GM21737 (cell line): ENCODE measurements around the gene LRRFIP1.
"Not testable (repeated sequence)": the region's sequence is repeated elsewhere in the genome, so short reads cannot be mapped to it uniquely, and the experiment has no call there.

Experiments used
- ATAC-seq: cut with Tn5 transposase; IDR thresholded peaks from one replicate; pipeline ENCODE4 v1.9.1; 2021; ENCODE audit warnings: mild to moderate bottlenecking, moderate library complexity; ENCODE audit not compliant: unreplicated experiment

The LRRFIP1 gene

DNA sequence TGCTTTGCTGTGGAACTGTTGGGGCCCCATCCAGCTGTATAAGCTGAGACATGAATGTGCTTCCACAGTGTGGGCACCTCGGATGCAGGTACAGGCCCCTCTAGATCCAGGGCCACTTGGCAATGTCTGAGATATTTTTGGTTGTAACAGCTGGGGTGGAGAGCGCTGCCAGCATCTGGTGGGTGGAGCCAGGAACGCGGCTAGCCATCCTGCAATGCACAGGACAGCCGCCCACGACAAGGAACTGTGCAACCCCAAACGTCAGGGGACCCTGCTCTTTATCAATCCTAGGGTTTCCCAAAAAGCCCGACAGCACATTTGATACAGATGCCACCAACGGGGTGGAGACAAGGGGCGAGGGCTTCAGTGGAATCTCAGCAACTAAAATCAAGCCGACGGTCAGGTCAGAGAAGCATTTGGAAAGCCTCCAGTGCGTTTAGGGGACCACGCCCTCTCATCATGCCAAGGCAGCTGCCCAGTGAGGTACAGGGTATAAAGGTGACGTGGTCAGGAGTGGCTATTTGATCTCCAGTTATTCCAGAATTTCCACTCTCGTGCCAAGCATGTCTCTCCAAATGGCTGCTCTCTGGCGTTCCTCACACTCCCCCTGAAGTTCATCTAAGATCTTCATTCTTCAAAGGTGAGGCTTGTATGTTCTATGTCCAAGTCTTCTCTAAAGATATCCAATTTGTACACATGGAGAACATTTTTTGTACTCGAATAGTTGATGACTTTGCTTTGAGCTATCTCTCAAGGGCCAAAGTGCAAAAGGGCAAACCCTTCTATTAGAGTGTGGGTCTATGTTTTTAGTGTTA is 55.7 kb downstream of the LRRFIP1 start:
- no peak for ATAC-seq

DNA sequence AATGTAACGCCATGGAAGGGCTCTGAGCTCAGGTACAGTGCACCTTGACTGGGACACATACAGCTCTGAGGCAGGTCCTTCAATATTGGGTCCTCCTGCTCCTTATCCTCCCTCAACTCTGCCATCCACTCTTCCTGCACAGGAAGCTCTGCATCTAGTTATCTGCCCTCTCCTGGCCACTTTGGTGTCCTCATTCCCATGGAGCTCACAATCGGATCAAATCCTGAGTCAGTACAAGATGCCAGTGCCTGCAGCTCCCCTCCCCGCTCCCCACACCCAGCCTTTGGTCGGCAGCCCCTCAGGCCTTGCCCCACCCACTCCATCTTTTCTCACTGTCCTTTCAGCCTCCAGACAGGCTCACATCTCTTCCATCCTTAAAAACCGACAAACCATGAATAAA is 58.0 kb downstream of the LRRFIP1 start:
- no peak for ATAC-seq

DNA sequence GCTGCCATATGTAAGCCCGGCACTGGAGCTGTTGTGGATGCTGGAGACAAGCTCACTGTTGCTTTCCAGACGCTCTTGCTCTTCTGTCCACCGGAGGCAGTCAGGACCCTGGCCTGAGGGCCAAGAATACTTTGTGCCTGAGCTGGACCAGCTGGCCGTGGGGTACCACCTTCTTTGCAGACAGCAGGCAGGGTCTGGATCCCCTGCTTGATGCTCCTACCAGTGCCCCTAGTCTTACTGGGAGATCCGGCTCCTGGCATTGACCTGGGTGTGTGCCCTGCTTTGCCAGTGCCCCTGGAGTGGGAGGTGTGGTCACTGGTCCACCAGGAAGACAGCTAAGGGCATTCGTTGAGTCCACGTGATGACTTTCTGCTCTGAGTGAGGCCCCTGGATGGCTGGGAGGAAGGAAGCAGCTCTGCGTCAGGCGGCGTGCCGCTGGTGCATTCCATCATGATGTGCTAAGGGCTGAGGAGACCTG is 59.3 kb downstream of the LRRFIP1 start:
- no peak for ATAC-seq

DNA sequence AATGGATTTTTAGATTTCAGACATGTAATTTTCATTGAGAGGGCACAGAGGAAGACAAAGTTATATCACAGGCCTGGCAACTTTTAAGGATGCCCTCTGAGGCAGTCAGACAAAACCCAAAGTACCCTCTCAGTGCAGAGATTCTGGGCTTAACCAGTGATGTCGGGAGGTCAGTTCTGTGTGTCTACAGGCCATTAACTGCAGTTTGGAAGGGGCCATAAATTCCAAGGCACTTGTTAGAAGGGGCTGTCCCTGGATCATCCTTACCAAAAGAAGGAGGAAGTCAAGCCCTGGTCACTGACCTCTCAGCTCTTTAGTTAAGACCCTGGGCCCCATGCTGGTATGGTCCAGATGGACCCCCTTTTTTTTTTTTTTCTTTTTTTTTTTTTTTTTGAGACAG is 60.7 kb downstream of the LRRFIP1 start:
- ATAC-seq: no peak

DNA sequence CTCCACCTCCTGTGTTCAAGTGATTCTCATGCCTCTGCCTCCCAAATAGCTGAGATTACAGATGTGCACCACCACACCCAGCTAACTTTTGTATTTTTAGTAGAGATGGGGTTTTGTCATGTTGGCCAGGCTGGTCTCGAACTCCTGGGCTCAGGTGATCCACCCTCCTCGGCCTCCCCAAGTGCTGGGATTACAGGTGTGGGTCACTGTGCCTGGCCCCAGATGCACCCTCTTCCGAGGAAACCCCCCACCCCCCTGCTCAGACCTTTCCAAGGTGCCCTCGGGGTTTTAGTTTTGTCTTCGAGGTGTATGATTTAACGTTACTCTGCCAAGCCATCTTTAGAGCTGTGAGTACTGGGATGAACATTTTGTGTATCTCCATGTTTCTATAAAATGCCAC is 61.2 kb downstream of the LRRFIP1 start:
- not testable (repeated sequence) for ATAC-seq

DNA sequence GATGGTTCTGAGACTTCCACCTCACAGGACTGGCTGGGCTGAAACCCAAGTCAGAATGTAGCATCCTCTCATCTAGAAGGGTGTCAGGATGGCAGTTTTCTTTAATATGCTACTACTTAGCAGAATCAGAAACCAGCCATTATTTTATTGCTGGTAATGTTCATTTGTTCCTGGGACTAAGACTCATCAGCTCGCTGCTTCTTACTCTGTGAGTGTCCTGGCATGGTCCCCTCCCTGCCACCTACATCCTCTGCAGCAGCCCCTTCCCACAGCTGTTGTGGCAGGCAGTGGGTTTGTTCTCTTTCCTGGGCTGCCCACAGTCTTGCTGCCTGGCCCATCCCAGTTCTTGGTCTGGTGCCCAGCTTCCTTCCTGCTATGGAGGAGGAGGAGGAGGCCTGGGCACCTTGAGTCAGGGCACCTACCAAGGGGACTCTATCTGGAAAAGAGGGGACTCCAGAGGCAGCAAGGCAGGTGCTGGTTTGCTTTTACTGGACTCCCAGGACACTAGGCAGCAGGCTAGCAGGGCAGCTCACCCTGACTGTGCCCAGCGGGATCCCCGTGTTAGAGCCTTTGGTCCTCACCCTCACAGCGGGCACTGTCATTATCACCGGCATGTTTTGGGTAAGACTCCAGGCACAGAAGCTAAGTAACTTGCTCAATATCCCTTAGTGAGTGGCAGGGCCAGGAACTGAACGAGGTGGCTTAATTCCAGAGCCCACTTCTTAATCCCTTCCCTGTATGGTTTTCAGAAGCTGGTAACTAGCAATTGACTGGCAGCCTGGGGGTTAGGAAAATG is 62.1 kb downstream of the LRRFIP1 start:
- no peak for ATAC-seq

DNA sequence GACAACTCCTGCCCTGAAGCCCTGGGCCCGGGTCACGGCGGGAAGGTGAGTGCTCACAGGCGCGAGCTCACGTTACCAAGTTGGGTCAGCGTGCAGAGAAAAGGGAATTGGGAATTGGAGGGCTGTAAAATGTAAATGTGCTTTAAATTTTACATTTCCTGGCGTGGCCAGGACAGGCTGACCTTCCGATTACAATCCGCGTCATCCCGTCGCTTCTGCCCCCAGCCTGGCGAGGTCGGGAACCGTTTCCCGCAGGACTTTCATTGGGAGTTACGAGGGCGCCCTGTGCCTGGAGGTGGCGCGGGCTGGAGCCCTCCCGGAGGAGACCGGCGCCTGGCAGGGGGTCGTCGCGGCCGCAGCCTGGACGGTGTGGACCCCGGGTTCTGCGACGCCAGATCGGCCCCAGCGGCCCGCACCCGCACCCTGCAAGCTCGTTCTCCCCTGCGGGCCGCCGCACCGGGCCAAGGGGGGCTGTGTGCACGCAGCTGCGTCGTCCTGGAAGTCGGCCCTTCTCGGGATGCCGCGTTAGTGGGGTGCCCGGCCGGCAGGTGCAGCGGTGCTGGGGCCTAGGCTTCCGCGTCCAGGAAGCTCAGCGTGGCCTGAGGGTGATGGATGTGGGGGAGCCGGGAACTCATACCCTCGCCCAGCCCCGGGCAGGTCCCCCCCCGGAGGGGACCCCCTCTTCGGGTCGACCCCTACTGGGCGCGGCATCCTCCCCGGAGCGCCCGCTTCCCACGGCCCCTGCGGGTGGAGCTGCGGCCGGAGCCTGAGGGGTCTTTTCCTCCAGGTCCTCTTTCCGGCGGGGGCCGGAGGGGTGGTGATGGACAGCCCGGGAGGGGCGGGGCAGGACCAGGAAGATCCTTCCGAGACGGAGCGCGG is 63.9 kb downstream of the LRRFIP1 start:
- ATAC-seq: peak; percentile 34

DNA sequence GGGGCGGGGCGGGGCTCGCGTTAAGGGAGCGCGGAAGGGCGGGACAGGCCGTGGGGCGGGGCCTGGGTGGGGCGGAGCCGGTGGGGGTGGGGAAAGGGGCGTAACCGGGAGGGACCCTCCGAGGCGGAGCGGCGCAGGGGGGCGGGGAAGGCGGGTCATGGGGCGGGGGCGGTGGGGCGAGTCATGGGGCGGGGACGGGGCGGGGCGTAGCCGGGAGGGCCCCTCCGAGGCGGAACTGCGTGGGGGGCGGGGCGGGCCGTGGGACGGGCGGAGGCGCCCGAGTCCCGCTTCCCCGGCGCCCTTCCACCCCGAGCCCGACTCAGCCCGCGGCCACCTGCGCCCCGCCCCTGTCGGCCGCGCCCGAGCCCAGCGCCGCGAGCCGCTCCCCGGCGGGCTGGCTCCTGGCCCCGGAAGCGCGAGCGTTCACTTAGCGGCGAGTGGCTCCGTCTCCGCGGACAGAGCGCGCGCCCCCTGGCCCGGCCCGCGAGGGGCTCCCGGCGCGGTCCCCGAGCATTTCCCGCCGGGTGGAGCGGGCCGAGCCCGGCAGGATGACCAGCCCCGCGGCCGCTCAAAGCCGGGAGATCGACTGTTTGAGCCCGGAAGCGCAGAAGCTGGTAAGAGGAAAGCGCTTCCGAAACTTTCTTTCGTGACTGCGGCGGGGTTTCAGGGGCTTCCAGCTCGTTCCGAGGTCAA is 64.7 kb downstream of the LRRFIP1 start:
- peak; percentile 44 for ATAC-seq

DNA sequence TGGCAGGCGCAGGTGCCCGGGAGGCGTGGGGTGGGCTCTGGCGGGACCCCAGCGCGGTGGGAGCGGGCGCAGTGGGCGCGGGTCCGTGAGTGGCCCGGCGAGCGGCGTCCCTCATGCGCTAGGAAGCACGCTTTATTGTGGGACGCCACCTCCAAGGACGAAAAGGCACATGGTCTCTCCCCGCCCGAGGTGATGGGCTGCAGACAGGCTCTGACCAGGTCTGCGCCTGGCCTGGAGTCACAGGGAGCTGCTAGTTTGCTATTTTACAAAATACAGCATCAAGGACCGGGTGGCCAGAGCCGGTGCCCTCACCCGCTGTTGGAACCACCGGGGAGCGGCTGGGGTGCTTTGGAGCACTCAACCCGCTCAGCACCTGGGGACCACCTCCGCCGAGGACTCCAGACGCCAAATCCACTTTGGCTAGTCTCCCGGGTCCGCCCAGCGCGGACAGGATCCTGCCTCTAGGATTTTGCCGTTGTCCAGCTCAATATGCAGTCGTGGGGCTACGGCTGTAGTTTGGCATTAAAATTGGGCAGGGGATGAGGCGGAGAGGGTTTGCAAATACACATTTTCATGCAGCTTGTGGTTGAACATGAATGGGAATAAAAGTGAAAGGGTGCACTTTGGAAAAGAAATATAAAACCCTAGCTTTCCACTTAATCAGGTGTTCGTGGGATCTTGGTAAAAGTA is 65.4 kb downstream of the LRRFIP1 start:
- no peak for ATAC-seq

DNA sequence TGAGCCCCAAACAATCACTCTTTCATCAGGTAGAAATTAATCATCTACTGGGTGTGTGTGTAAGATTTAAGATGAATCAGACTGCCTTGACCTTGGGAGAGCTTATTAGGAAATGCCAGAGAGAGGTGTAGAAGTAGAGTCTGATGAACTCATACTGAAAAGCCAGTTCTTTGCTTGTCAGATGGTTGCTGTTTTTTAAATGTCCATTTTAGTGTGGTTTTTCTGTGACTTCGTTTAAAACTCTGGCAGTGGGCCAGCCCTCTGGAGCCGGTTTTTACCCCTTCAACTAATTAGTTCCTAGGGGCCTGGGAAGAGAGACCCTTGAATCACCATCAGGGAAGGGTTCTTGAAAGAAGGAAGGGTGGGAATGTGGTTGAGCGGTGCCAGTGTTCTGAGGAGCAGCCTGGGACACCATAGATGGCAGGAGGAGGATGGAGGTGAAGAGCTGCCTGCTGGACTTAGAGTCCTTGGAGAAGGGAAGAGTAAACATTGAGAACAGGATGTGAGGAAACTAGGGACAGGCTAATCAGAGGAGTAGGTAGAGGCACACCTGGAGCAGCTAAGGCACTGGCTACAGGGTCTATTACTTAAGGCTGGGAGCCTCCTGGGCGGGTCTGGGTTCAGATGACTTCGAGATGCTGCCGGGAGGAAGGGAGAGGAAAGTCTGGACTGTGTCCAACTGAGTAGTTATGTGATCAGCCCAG is 66.1 kb downstream of the LRRFIP1 start:
- ATAC-seq: no peak

DNA sequence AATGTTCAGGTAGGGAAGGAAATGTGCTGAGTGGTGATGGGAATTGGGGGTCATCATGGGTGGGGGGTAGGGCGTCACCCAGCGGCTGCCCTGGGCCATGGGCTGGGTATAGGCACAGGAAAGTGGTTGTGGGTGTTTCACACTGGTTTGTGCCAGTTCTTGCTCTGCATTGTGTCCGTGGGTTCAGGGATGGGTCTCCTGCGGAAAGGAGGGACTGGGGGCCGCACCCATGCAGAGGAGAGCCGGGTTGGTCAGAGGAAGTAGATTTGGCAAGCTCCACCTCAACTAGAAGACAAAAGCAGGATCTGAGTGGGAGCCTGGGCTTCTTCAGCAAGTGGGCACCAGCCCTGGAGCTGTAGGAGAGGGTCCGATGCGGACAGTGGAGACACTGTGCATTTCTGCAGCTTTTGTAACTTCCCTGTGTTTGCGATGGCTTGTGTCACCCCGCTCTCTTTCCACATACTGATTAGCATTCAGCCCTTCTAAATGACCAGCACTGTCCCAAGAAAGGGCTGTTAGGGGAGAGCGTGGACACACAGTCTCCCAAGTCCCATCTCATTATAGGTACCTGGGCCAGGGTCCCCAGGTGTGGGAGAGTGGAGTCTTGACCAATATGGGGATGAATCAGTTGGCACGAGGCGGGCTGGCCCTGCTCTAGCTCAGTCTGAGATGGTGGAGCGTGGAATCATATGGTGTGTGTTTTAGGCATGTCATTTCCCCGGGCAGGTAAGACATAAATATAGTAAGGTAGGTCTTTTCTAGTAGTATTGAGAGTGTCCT is 67.2 kb downstream of the LRRFIP1 start:
- ATAC-seq: no peak

DNA sequence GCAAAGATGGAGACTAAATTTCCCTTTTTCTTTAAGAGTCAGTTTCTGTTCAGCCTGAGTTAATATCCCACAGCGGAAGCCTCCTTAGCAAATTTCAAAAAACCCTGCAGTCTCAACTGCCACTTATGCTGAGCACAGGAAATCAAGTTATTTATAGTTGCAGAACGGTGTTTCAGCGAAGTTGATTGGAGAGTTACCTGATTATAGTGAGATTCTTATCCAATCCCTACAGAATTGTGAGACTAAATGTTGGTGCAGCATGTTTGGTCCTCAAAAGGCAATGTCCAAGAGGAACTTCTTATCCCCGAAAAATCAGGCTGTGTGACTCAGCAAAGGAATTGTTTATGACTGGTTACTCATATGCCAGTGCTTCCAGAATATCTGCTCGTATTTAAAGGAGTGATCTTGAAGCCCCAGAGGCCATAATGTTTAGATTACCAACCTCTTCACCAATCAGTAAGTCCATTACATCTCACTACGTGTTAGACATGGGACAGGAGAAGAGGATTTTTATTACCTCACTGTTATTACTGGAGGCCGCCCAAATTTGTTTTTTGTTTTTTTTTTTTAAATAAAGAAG is 67.9 kb downstream of the LRRFIP1 start:
- ATAC-seq: no peak

DNA sequence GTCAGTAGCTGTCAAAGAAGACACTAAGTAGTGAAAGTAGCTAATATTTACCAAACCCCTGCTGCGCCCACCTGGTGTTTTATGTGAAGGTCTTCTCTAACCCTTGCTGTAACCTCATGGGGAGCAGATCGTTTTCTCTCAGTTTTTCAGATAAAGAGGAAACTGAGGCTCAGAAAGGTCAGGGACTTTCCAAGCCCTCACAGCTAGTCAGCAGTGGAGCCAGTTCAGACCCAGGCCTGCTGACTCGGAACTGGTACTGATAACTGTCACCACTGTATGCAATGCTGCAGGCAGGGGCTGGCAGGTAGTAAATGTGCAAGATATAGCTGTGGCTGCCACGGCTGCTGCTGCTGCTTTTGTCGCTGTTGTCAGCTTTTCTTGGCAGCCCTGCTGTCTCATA is 69.1 kb downstream of the LRRFIP1 start:
- peak; percentile 18 for ATAC-seq

DNA sequence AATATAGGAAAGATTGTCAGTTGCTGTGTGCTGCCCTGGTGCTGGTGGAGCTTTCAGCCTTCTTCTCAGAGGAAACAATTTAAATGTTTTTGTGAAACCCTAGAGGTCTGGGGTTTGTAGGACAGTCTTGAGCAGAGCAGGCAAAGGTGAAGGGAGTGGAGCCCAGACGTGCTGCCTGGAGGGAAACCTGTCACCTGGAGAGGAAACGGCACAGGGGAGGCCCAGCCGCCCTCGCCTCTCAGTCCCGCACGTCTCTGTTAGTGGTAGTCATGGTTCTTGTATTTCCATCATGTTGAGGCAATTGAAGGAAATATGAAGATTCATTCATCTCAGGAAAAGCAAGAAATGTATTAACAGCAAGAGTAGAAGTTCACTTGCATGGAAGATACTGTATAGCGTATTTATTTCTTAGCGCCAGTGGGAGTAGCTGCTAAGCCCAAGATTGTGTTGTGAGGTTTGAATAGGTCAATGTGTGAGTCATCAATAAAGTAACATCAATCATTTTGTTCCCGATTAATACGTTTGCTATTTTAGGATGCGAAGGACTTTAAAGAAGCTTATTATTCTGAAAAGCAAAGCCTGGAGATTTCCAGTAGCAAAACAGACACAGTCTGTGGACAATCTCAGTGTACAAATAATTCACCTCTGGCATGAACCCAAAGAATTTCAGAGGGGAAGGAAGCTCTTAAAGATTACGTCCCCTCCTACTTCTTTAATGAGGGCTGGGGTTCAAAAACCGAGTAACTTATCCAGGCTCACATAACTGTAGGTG is 70.4 kb downstream of the LRRFIP1 start:
- ATAC-seq: no peak

DNA sequence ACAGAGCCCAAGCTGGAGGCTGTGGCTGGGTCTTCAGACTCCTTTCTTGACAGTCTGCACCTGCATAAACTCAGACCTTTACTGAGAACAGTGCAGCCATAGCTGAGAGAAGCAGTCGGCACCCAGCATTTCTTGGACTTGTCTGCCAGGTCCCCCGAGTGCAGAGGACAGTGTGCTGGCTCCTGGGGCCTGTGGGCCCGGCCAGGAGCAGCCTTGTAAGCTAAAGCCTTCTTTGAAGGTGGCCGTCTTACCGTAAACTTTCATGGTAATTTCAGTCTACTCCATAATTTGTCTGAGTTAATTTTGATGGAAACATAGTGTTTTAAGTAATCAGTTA is 70.9 kb downstream of the LRRFIP1 start:
- ATAC-seq: no peak

DNA sequence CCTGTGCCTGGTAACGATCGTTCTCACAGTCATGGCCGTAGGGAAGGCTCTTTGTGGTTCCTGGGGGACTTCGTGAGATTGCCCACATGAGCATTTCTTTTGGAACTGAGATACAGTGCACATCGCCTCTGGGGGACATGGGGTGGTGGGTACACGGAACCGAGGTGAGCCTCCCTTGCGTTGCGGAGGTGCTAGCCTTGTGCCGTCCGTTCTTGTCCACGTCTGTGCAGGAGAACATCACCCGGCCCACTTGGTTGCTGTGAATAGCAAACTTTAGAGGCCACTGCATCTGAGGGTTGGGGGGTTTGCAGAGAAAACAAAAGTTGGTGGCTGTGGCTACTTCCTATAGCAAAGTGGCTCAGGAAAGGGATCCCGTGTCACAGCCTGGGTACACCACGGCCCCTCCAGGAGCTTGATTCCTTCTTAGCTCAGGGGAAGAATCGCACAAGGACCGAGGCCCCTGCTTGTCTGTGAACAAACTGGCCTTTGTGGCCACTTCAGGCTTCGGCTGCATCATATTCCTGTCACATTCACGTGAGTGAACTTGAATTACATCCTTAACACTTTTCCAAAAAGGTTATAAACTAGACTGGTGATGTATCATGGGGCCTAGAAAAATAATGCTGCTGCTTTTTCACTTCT is 72.6 kb downstream of the LRRFIP1 start:
- ATAC-seq: no peak

DNA sequence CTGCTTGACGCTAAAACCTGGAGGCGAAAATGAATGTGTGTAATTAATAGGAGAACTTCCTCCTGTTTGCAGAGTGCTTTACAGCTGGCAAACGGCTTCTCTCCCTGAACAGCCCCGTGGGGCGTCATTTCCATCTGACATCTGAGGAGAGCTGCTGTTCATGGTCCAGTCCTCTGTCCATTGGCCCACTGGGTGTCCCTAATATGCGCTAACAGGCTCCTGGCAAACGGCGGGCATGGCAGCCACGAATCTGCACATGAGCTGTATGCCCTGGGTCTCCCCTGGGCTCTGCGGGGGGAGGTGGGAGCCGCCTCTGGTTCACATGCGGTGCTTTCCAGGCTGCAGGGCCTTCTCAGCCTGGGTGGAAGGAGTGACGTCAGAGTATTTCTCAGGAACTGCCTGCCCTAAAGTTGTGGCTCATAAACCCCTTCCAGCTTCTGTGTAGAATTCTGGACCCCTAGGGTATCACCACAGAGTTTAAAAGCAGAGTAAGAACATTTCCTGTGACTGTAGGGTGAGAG is 73.2 kb downstream of the LRRFIP1 start:
- peak; percentile 33 for ATAC-seq
